OCI-LY3 (cell line): ENCODE data around the gene USH2A.

Experiments
- H2AFZ ChIP-seq: fragments of 200-600, 300-600 bp; shearing (Covaris generic); 2 replicates; pipeline ENCODE4 v1.6.0; 2014; ENCODE audit warnings: antibody characterized with exemption, low read depth, low read length
- H3K27ac ChIP-seq: fragments of 200-600, 300-600 bp; sonication (generic); 2 replicates; pipeline ENCODE4 v1.5.1; 2014; ENCODE audit warnings: mild to moderate bottlenecking, low read length, moderate library complexity, mixed read lengths
- H3K27me3 ChIP-seq: fragments of 200-600, 300-600 bp; sonication (generic); 2 replicates; pipeline ENCODE4 v1.6.1; 2014; ENCODE audit warnings: low read depth, low read length, mixed read lengths
- H3K36me3 ChIP-seq: fragments of 200-600, 300-600 bp; sonication (generic); replicated peaks from 2 replicates; pipeline ENCODE3; 2014; ENCODE audit warnings: low read depth, low read length, mixed read lengths
- H3K4me1 ChIP-seq: fragments of 300-600, 200-600 bp; sonication (generic); 2 replicates; pipeline ENCODE4 v1.6.1; 2014; ENCODE audit warnings: low read length, mixed read lengths
- H3K4me2 ChIP-seq: fragments of 200-600, 300-600 bp; sonication (generic); 2 replicates; pipeline ENCODE4 v1.6.1; 2014; ENCODE audit warnings: low read length, mixed read lengths
- H3K4me3 ChIP-seq: fragments of 300-600, 200-600 bp; sonication (generic); 2 replicates; pipeline ENCODE4 v1.5.1; 2014; ENCODE audit warnings: antibody characterized with exemption, mild to moderate bottlenecking, low read length, moderate library complexity
- H3K79me2 ChIP-seq: fragments of 300-600, 200-600 bp; shearing (Covaris generic); 2 replicates; pipeline ENCODE4 v1.6.1; 2014; ENCODE audit warnings: mild to moderate bottlenecking, low read length, mixed read lengths
- H3K9ac ChIP-seq: fragments of 300-600, 200-600 bp; shearing (Covaris generic); 2 replicates; pipeline ENCODE4 v1.6.0; 2014; ENCODE audit warnings: mild to moderate bottlenecking, low read length, moderate library complexity
- H3K9me3 ChIP-seq: fragments of 200-600, 300-600 bp; shearing (Covaris generic); 2 replicates; pipeline ENCODE4 v1.6.1; 2014; ENCODE audit warnings: low read length, mixed read lengths; ENCODE audit not compliant: insufficient read depth
- H4K20me1 ChIP-seq: fragments of 200-600, 300-600 bp; sonication (generic); 2 replicates; pipeline ENCODE4 v1.6.1; 2016; ENCODE audit warnings: low read length, mixed read lengths; ENCODE audit not compliant: insufficient read depth
- CTCF ChIP-seq: fragments of 200-600, 300-600 bp; sonication (generic); IDR thresholded peaks from 2 replicates; pipeline ENCODE4 v1.5.1; 2014; ENCODE audit warnings: antibody characterized with exemption, low read length, low read depth
- EZH2phosphoT487 ChIP-seq: fragments of 200-600 bp; shearing (Covaris generic); IDR thresholded peaks from 2 replicates; pipeline ENCODE4 v1.6.1; 2018; ENCODE audit warnings: antibody characterized with exemption, mixed run types, low read depth

The USH2A gene

GRCh38 chr1:216422821-216423520 is at the start of gene USH2A:
Gene USH2A (minus strand): TSS chr1:216423448. CDS start chr1:216422336, 1,112 bp downstream.
- H3K4me3 ChIP-seq, result no peak within 1 kb of the TSS

GRCh38 chr1:216466162-216466801 is 43.0 kb upstream of the USH2A start:
- Histone ChIP-seq H3K9ac (no peak overlapping the region), H3K36me3 (no peaks in the 10 kb centered on the region)
- no peak for TF ChIP-seq CTCF
- no peak for TF ChIP-seq EZH2phosphoT487

More at GRCh38 chr1:216422821-216423520, at the start of gene USH2A:
- H3K27ac ChIP-seq, result no peak within 1 kb of the TSS
- no peaks in the 10 kb centered on the region for H3K36me3 ChIP-seq
- no peak within 1 kb of the TSS for H3K9ac ChIP-seq
- H3K9me3 ChIP-seq, result no peaks in the 10 kb centered on the region
- H3K4me1 ChIP-seq, result no peaks in the 10 kb centered on the region
- H3K4me2 ChIP-seq, result no peak within 1 kb of the TSS
- TF ChIP-seq EZH2phosphoT487 (no peak), CTCF (no peak)
- H3K27me3 ChIP-seq, result no peaks in the 10 kb centered on the region
- no peaks in the 10 kb centered on the region for H4K20me1 ChIP-seq
- no peaks in the 10 kb centered on the region for H3K79me2 ChIP-seq
- H2AFZ ChIP-seq, result no peak within 1 kb of the TSS

GRCh38 chr1:216464489-216464888 is 41.2 kb upstream of the USH2A start:
- Histone ChIP-seq H2AFZ (no peak overlapping the region), H3K27ac (no peak overlapping the region), H3K4me1 (no peaks in the 10 kb centered on the region), H3K36me3 (no peaks in the 10 kb centered on the region), H3K79me2 (no peaks in the 10 kb centered on the region), H3K4me3 (no peak overlapping the region), H3K9me3 (no peaks in the 10 kb centered on the region), H3K4me2 (no peak overlapping the region), H3K27me3 (no peaks in the 10 kb centered on the region), H4K20me1 (no peaks in the 10 kb centered on the region), H3K9ac (no peak overlapping the region)
- TF ChIP-seq EZH2phosphoT487, result no peak
- no peak for TF ChIP-seq CTCF

More at GRCh38 chr1:216466162-216466801, 43.0 kb upstream of the USH2A start:
- Histone ChIP-seq H4K20me1 (no peaks in the 10 kb centered on the region), H3K9me3 (no peaks in the 10 kb centered on the region), H3K4me3 (no peak overlapping the region), H3K79me2 (no peaks in the 10 kb centered on the region), H2AFZ (no peak overlapping the region), H3K4me2 (no peak overlapping the region), H3K27me3 (no peaks in the 10 kb centered on the region), H3K4me1 (no peaks in the 10 kb centered on the region), H3K27ac (no peak overlapping the region)

GRCh38 chr1:216462066-216462775 is 39.0 kb upstream of the USH2A start:
- Histone ChIP-seq H3K9ac (no peak overlapping the region), H3K27me3 (no peaks in the 10 kb centered on the region), H3K9me3 (no peaks in the 10 kb centered on the region), H3K4me2 (no peak overlapping the region), H4K20me1 (no peaks in the 10 kb centered on the region), H3K36me3 (no peaks in the 10 kb centered on the region), H2AFZ (no peak overlapping the region), H3K79me2 (no peaks in the 10 kb centered on the region), H3K4me3 (no peak overlapping the region), H3K4me1 (no peaks in the 10 kb centered on the region), H3K27ac (no peak overlapping the region)
- TF ChIP-seq EZH2phosphoT487 (no peak), CTCF (no peak)
